IPS-NIHi11 (cell line): ENCODE results near the gene TMEM255A.

Experiments used
- DNase-seq: peaks from one replicate; pipeline ENCODE4 v3.0.0; 2012; ENCODE audit warnings: mixed read lengths, low spot score

TMEM255A gene

GRCh38 chrX:120308558-120308957 is 2.7 kb downstream of the TMEM255A start:
- peak; percentile 45 for DNase-seq

- DNase-seq, result no peak
These were observed 4.6 kb downstream of the TMEM255A start for GRCh38 chrX:120306630-120307029.

- DNase-seq, result no peak
These were observed 5.6 kb downstream of the TMEM255A start for GRCh38 chrX:120305531-120306141.

- no peak for DNase-seq
These were observed 7.0 kb downstream of the TMEM255A start for GRCh38 chrX:120304256-120304655.

GRCh38 chrX:120302434-120302833 is 8.8 kb downstream of the TMEM255A start:
- peak; percentile 10 for DNase-seq

GRCh38 chrX:120301960-120302359 is 9.3 kb downstream of the TMEM255A start:
- DNase-seq, result no peak

GRCh38 chrX:120301497-120301896 is 9.8 kb downstream of the TMEM255A start:
- no peak for DNase-seq

- peak; percentile 10 for DNase-seq
These were observed 11.3 kb downstream of the TMEM255A start for GRCh38 chrX:120299928-120300327.

- DNase-seq, result no peak
These were observed 13.3 kb downstream of the TMEM255A start for GRCh38 chrX:120297923-120298322.

- no peak for DNase-seq
These were observed 16.6 kb downstream of the TMEM255A start for GRCh38 chrX:120294651-120295050.

- no peak for DNase-seq
These were observed 18.2 kb downstream of the TMEM255A start for GRCh38 chrX:120293015-120293414.

GRCh38 chrX:120291211-120291610 is 20.1 kb downstream of the TMEM255A start:
- DNase-seq, result no peak

GRCh38 chrX:120290107-120290506 is 21.2 kb downstream of the TMEM255A start:
- no peak for DNase-seq

GRCh38 chrX:120287513-120288112 is 23.6 kb downstream of the TMEM255A start:
- no peak for DNase-seq

GRCh38 chrX:120286733-120287512 is 24.3 kb downstream of the TMEM255A start:
- DNase-seq, result no peak

GRCh38 chrX:120282697-120283096 is 28.6 kb downstream of the TMEM255A start:
- DNase-seq, result no peak

GRCh38 chrX:120281761-120282160 is 29.5 kb downstream of the TMEM255A start:
- DNase-seq, result no peak

GRCh38 chrX:120281021-120281624 is 30.1 kb downstream of the TMEM255A start:
- DNase-seq, result no peak

- DNase-seq, result peak; percentile 46
These were observed 36.3 kb downstream of the TMEM255A start for GRCh38 chrX:120274958-120275357.

- DNase-seq, result no peak
These were observed 37.1 kb downstream of the TMEM255A start for GRCh38 chrX:120274145-120274544.

- no peak for DNase-seq
These were observed 40.0 kb downstream of the TMEM255A start for GRCh38 chrX:120271218-120271617.

GRCh38 chrX:120270567-120270966 is 40.7 kb downstream of the TMEM255A start:
- no peak for DNase-seq
